GM19324 (cell line): ENCODE measurements around the gene KCND3.

Experiments
- ATAC-seq: cut with Tn5 transposase; IDR thresholded peaks from one replicate; pipeline ENCODE4 v1.9.1; 2021; ENCODE audit warnings: mild to moderate bottlenecking, moderate library complexity; ENCODE audit not compliant: unreplicated experiment, low FRiP score

The KCND3 gene

GRCh38 chr1:111921948-111922347, 67.5 kb downstream of the KCND3 start:
- ATAC-seq: no peak

- no peak for ATAC-seq
These were observed 69.0 kb downstream of the KCND3 start for GRCh38 chr1:111920221-111921024.

- ATAC-seq: no peak
These were observed 77.5 kb downstream of the KCND3 start for GRCh38 chr1:111911776-111912515.

- ATAC-seq: no peak
These were observed 78.4 kb downstream of the KCND3 start for GRCh38 chr1:111911061-111911460.

- ATAC-seq: no peak
These were observed 80.4 kb downstream of the KCND3 start for GRCh38 chr1:111909030-111909429.

- ATAC-seq: no peak
These were observed 81.4 kb downstream of the KCND3 start for GRCh38 chr1:111908011-111908621.

GRCh38 chr1:111907321-111907720, 82.1 kb downstream of the KCND3 start:
- ATAC-seq: no peak

DNA sequence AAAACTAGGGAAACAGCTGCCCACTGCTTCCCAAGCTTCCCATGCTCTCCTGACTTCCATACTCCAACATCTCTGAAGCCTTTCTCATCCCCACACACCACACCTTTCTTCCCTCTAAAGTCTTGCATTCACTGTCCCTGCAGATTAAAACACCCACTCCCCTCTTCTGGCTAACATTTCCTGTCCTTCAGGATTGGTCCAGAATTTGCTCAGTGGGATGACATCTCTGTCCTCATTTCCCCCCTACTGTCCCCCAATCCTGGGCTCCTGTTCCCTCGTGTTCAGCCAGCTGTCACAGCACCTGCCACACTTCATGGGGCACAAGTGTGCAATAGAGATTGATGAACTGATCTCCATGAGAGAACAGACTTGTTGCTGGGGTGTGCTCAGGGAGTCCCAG, 82.7 kb downstream of the KCND3 start:
- no peak for ATAC-seq

GRCh38 chr1:111906111-111906510, 83.4 kb downstream of the KCND3 start:
- no peak for ATAC-seq

GRCh38 chr1:111904478-111905218, 84.8 kb downstream of the KCND3 start:
- ATAC-seq: no peak

GRCh38 chr1:111903871-111904449, 85.5 kb downstream of the KCND3 start:
- no peak for ATAC-seq

- ATAC-seq: no peak
These were observed 86.2 kb downstream of the KCND3 start for GRCh38 chr1:111903148-111903870.

- ATAC-seq: no peak
These were observed 94.0 kb downstream of the KCND3 start for GRCh38 chr1:111895469-111895868.

GRCh38 chr1:111895017-111895416, 94.5 kb downstream of the KCND3 start:
- ATAC-seq: no peak

DNA sequence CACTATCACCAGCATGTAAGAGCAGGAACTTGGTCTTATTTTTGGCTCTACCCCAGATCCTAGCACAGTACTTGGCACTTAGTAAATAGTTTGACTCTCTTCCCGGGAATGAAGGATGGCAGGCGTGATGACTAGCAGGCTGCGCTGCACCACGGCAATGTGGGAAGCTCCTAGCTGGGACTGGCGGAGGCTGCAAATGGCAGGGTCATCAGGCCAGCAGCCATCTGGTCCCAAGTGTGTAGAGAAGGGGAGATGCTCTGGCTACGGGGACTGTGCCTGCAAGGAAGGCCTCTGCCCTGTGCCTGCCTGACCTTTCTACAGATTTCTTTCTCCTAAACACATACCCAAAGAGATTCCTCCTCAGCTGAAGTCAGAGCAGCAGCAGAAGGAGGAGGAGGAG, 95.0 kb downstream of the KCND3 start:
- ATAC-seq: no peak

- ATAC-seq: no peak
These were observed 97.9 kb downstream of the KCND3 start for GRCh38 chr1:111891566-111891965.

- ATAC-seq: no peak
These were observed 100.6 kb downstream of the KCND3 start for GRCh38 chr1:111888740-111889376.

DNA sequence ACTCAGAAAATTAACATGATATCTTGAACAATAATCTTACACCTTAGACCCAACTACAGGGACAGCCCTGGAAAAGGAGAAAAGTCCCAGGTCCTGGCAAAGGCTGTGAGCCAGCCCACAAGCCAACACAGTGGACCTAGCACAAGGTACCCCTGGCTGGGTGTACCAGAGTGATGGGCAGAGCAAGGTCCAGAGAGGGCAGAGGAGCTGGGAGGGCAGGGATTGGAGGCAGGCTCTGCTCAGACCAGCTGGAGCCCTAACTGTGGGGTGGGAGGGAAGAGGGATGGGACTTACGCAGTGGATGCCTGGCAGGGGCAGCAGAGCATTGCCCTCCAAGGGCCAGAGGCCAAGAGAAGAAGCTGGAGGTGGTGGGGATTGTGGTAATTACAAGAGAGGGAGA, 101.6 kb downstream of the KCND3 start:
- no peak for ATAC-seq

GRCh38 chr1:111887385-111887784, 102.1 kb downstream of the KCND3 start:
- no peak for ATAC-seq
